CD4-positive, alpha-beta T cell (primary cell): ENCODE data around the gene RPL22L1. TPM values are rescaled to one million over a fixed set of nuclear protein-coding genes. Genes with fewer than 3 reads are reported as not detected.

Experiments
- ATAC-seq: fragments of 200-7000 bp; cut with Tn5 transposase; one replicate; pipeline ENCODE4 v1.10.0; 2022; ENCODE audit warnings: mild to moderate bottlenecking; ENCODE audit not compliant: poor library complexity
- CTCF ChIA-PET: fragments of 350-600 bp; sonication (Branson Sonifier 250); formaldehyde crosslinking; loops from one replicate; lab custom pipeline; 2021; ENCODE audit warnings: antibody characterized with exemption, inconsistent platforms; lab: Charles Lee
- POLR2A ChIA-PET: fragments of 350-600 bp; sonication (Branson Sonifier 250); formaldehyde crosslinking; loops from one replicate; lab custom pipeline; 2021; ENCODE audit warnings: antibody characterized with exemption, inconsistent platforms; lab: Charles Lee
- DNase-seq, 14 experiments: peaks; one replicate each; pipeline ENCODE4 v3.0.0-alpha.2; 2013 to 2020; ENCODE audit warnings: mixed read lengths in 2 of 14
- H3K27ac ChIP-seq, 2 donors: one replicate each; pipeline versions ENCODE4 v1.5.1 to v1.7.0; 2013; ENCODE audit warnings: low read length in 2 of 2, low read depth in 1 of 2, mild to moderate bottlenecking in 1 of 2
- H3K27me3 ChIP-seq, 2 experiments: 1 replicate in 1 of 2; 2 replicates in 1 of 2; pipeline versions ENCODE4 v1.6.1 to v1.7.0; 2013; ENCODE audit warnings: low read length in 2 of 2, control low read depth in 1 of 2, mild to moderate bottlenecking in 1 of 2, moderate library complexity in 1 of 2; ENCODE audit not compliant: insufficient read depth in 2 of 2, control insufficient read depth in 1 of 2
- H3K36me3 ChIP-seq: one replicate; pipeline ENCODE4 v1.6.1; 2013; ENCODE audit warnings: low read length, control low read depth; ENCODE audit not compliant: insufficient read depth
- H3K4me1 ChIP-seq: one replicate; pipeline ENCODE4 v1.6.1; 2013; ENCODE audit warnings: low read length, control low read depth; ENCODE audit not compliant: insufficient read depth
- H3K4me3 ChIP-seq: one replicate; pipeline ENCODE4 v1.5.1; 2013; ENCODE audit warnings: mild to moderate bottlenecking, low read length, moderate library complexity
- H3K9me3 ChIP-seq, 2 experiments: 1 replicate in 1 of 2; 2 replicates in 1 of 2; pipeline versions ENCODE4 v1.6.1 to v1.7.0; 2013; ENCODE audit warnings: low read length in 2 of 2, mild to moderate bottlenecking in 2 of 2, control low read depth in 1 of 2, moderate library complexity in 1 of 2; ENCODE audit not compliant: control insufficient read depth in 1 of 2, insufficient read depth in 1 of 2
- H3K27ac Mint-ChIP-seq: one replicate; pipeline ENCODE4 v1.8.0; 2020; ENCODE audit warnings: mixed read lengths
- H3K27me3 Mint-ChIP-seq: one replicate; pipeline ENCODE4 v1.8.0; 2021; ENCODE audit warnings: mixed read lengths
- H3K36me3 Mint-ChIP-seq: one replicate; pipeline ENCODE4 v1.8.0; 2021; ENCODE audit warnings: low read depth, mixed read lengths
- H3K4me1 Mint-ChIP-seq: one replicate; pipeline ENCODE4 v1.8.0; 2021; ENCODE audit warnings: low read depth, mixed read lengths
- H3K4me3 Mint-ChIP-seq: one replicate; pipeline ENCODE4 v1.8.0; 2020; ENCODE audit warnings: mild to moderate bottlenecking, mixed read lengths
- H3K9me3 Mint-ChIP-seq: one replicate; pipeline ENCODE4 v1.8.0; 2020; ENCODE audit warnings: mixed read lengths
- intact Hi-C, 2 experiments: fragments of 100-400 bp; cut with DNase I in 1 of 2; cut with micrococcal nuclease in 1 of 2; formaldehyde crosslinking; loops; one replicate each; pipeline versions ENCODE4 v1.15.1 to v1.9.0; 2023 to 2025; cut with DNase I, micrococcal nuclease
- total RNA-seq, 174 experiments: library from RNA in 2 of 174; stranded (reverse) in 2 of 174; gene quantifications; one replicate each; pipeline ENCODE4 v1.2.3 and lab custom pipeline; 2021 to 2026
- TF ChIP-seq, protein P1 (sequence below): fragments of 200-600 bp; IDR thresholded peaks from one replicate; pipeline ENCODE4 v1.8.0; 2022; ENCODE audit warnings: antibody characterized with exemption, mild to moderate bottlenecking

The RPL22L1 gene
- total RNA-seq, 2 experiments from 2014 or later: 53.5 to 55.6 TPM

DNA sequence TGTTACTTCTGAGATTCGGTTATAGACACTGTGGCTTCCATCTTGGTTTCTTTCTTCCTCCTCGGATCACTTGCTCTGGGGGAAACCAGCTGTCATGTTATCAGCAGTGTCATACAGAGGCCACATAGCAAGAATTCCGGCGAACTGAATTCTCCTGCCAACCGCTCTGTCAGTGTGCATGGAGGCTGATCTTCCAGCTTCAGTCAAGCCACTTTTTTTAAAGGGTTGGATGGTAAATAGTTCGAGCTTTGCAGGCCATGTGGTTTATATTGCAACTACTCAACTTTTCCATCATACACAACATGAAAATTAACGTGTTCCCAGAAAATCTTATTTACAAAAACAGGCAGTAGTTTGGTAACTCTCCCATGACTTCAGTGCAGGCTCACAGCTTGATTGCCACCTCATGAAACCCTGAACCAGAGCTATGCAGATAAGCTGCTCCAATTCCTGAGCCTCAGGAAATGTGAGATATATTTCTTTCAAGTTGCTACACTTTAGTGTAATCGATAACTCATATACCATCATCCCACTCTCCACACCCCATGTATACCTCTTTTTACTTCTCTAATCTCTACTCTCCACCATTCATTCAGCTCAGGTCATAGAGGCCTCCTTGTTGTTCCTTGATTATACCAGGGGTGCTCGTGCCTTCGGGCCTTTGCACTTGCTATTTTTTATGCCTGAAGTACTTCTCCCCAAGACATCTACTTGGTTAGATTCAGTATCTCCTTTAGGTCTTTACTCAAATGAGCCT lies 7.2 kb downstream of the RPL22L1 start:
- H3K27me3 Mint-ChIP-seq: no peaks in the 10 kb centered on the region
- CTCF ChIA-PET: no interaction called here
- H3K4me3 ChIP-seq: no peak overlapping the region
- H3K4me3 Mint-ChIP-seq: no peak overlapping the region
- ATAC-seq: no peak
- H3K4me1 ChIP-seq: peaks cover 4% of the 10 kb centered on the region
- H3K27ac Mint-ChIP-seq: no peak overlapping the region
- peaks cover 10% of the 10 kb centered on the region for H3K4me1 Mint-ChIP-seq
- H3K9me3 ChIP-seq: no peaks in the 10 kb centered on the region
- intact Hi-C loops: loop anchor here in 1 of 2 experiments (10.0 kb wide), 1 partner anchor 678 kb away; the partner anchor contains the start of gene PHC3
- peaks cover 30% of the 10 kb centered on the region for H3K36me3 Mint-ChIP-seq
- H3K27ac ChIP-seq: no peak overlapping the region
- no peaks in the 10 kb centered on the region for H3K9me3 Mint-ChIP-seq
- peaks cover 28% of the 10 kb centered on the region for H3K36me3 ChIP-seq
- TF ChIP-seq, protein P1, sequence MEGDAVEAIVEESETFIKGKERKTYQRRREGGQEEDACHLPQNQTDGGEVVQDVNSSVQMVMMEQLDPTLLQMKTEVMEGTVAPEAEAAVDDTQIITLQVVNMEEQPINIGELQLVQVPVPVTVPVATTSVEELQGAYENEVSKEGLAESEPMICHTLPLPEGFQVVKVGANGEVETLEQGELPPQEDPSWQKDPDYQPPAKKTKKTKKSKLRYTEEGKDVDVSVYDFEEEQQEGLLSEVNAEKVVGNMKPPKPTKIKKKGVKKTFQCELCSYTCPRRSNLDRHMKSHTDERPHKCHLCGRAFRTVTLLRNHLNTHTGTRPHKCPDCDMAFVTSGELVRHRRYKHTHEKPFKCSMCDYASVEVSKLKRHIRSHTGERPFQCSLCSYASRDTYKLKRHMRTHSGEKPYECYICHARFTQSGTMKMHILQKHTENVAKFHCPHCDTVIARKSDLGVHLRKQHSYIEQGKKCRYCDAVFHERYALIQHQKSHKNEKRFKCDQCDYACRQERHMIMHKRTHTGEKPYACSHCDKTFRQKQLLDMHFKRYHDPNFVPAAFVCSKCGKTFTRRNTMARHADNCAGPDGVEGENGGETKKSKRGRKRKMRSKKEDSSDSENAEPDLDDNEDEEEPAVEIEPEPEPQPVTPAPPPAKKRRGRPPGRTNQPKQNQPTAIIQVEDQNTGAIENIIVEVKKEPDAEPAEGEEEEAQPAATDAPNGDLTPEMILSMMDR: no peak
- H3K27me3 ChIP-seq: no peaks in the 10 kb centered on the region
- no peak for DNase-seq
- POLR2A ChIA-PET: interaction anchor here (1.0 kb wide), 1 partner anchor 11 kb away, joined by 3 read pairs; no protein-coding TSS in a partner anchor

DNA sequence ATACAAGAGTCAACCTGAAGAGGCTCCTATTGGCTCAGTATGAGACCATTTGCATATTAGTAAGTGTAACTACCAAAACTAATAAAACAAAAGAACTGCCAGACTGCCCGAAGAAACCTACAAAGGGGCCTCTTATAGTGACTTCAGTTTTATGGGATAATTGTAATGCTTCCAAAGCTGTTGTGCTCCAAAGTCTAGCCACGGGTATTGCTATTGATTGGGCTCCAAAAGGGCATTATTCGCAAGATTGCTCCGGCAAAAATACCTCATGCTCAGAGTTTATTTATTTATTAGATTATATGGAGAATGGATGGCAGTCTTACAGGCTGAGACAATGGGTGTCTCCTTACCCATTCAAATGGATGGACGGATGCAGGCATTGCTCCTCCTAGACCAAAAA lies 11.4 kb downstream of the RPL22L1 start:
- Mint-ChIP-seq H3K36me3 (no peaks in the 10 kb centered on the region), H3K9me3 (no peaks in the 10 kb centered on the region), H3K27ac (no peak overlapping the region), H3K4me1 (no peaks in the 10 kb centered on the region), H3K4me3 (no peak overlapping the region), H3K27me3 (no peaks in the 10 kb centered on the region)
- ChIA-PET CTCF (no interaction called here), POLR2A (no interaction called here)
- H3K36me3 ChIP-seq: no peaks in the 10 kb centered on the region
- DNase-seq (no peak), ATAC-seq (no peak)
- no peak overlapping the region for H3K4me3 ChIP-seq
- H3K27ac ChIP-seq: no peak overlapping the region
- no peaks in the 10 kb centered on the region for H3K27me3 ChIP-seq
- no peaks in the 10 kb centered on the region for H3K9me3 ChIP-seq
- TF ChIP-seq, protein P1: no peak
- intact Hi-C loops: no loop called here
- H3K4me1 ChIP-seq: no peaks in the 10 kb centered on the region

DNA sequence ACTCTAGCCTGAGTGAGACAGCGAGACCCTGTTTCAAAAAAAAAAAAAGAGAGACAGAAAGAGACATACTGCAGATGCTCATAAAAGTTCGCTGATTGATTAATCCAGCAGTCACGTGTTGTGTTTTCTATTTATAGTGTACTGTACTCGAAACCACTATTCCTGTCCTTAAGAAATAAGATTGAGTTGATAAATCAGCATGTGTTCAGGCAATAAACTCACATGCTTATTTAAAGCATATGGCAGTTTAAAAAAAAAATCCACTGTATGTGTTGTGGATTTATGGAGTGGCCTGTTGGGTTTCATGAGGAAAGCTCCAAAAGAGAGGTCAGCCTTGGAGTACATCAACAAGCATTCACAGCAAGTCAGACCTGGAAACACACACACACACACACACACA lies 17.7 kb downstream of the RPL22L1 start:
- Mint-ChIP-seq H3K27ac (no peak overlapping the region), H3K9me3 (no peaks in the 10 kb centered on the region), H3K36me3 (no peaks in the 10 kb centered on the region), H3K4me1 (no peaks in the 10 kb centered on the region), H3K4me3 (no peak overlapping the region), H3K27me3 (peaks cover 4% of the 10 kb centered on the region)
- ATAC-seq: no peak
- H3K36me3 ChIP-seq: no peaks in the 10 kb centered on the region
- no peak overlapping the region for H3K4me3 ChIP-seq
- intact Hi-C loops: no loop called here
- no peak for DNase-seq
- ChIA-PET POLR2A (no interaction called here), CTCF (interaction anchor here (1.3 kb wide), 1 partner anchor 13 kb away, joined by 3 read pairs; no protein-coding TSS in a partner anchor)
- TF ChIP-seq, protein P1: no peak
- no peaks in the 10 kb centered on the region for H3K27me3 ChIP-seq
- H3K27ac ChIP-seq: no peak overlapping the region
- no peaks in the 10 kb centered on the region for H3K4me1 ChIP-seq
- no peaks in the 10 kb centered on the region for H3K9me3 ChIP-seq
